GM18498 (cell line): Measurements from ENCODE around the gene MMP25.
"Not testable (repeated sequence)": the region's sequence is repeated elsewhere in the genome, so short reads cannot be mapped to it uniquely, and the experiment has no call there.

Source experiments
- ATAC-seq: cut with Tn5 transposase; IDR thresholded peaks from one replicate; pipeline ENCODE4 v1.9.1; 2021; ENCODE audit warnings: mild to moderate bottlenecking, moderate library complexity; ENCODE audit not compliant: unreplicated experiment

MMP25 gene

GRCh38 chr16:3071655-3072054, 25.3 kb downstream of the MMP25 start:
- no peak for ATAC-seq

- ATAC-seq, result not testable (repeated sequence)
These were observed 25.8 kb downstream of the MMP25 start for GRCh38 chr16:3072148-3072547.

DNA sequence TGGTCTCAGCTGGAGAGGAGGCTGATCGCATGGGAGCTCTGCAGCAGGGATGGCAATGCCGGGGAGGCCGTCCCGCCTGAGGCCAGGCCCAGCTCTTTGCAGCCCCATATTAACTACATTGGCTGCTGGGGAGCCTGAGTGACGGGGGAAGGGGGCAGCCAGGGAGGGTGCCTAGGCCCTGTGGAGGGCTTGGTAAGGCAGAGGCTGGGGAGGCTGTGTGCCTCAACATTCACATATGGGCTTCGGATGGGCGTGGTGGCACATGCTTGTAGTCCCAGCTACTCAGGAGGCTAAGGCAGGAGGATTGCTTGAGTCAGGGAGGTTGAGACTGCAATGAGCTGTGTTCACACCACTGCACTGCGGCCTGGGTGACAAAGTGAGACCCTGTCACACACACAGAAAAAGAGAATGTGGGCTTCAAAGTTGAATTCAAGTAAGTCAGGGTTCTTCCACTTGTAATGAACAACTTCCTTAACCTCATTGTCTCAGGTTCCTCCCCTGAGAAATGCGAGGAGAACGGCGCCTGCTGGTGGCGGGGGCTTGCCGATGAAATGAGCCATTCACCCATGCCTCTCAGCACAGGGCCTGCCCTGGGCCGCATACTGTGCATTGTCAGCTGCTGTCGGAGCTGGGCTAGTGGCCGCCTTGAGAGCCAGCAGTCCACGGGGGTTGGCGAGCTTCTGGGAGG, 26.4 kb downstream of the MMP25 start:
- ATAC-seq, result not testable (repeated sequence)

- ATAC-seq, result no peak
These were observed 27.1 kb downstream of the MMP25 start for GRCh38 chr16:3073448-3073847.

GRCh38 chr16:3074860-3075522, 28.6 kb downstream of the MMP25 start:
- ATAC-seq, result peak; percentile 84

DNA sequence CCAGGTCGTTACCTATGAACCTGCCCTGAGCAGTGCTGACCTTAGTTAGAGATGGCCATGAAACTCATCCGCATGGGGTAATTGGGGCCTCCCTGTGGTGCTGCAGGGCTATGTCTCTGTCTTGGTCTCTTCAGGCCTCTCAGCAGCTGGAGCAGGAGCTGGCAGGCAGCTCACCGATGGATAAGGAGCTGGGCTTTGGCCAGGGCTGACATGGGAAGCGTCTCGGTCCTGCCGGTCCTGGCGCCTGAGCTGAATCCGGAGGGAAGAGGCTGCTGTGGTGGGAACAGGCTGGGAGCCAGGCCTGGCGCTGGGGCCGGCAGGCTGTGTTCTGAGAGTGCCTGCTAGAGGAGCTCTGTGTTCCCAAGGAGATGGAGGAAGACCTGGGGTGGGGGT, 29.2 kb downstream of the MMP25 start:
- peak; percentile 4 for ATAC-seq

DNA sequence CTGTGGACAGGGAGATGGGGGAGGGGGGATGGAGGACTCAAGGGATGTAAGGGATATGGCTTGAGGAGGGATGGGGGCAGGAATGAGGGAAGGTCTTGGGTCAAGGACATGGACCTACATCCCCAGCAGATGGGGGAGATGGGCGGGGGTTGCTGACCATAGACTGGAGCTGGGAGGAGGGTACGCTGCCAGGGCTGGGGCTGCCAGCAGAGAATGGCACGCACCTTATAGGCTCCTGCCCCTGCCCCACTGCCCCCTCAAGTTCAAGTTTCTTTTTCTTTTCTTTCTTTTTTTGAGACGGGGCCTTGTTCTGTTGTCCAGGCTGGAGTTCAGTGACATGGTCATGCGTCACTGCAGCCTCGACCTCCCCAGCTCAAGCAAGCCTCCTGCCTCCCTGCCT, 29.6 kb downstream of the MMP25 start:
- ATAC-seq, result not testable (repeated sequence)

GRCh38 chr16:3076577-3076976, 30.2 kb downstream of the MMP25 start:
- ATAC-seq, result no peak

DNA sequence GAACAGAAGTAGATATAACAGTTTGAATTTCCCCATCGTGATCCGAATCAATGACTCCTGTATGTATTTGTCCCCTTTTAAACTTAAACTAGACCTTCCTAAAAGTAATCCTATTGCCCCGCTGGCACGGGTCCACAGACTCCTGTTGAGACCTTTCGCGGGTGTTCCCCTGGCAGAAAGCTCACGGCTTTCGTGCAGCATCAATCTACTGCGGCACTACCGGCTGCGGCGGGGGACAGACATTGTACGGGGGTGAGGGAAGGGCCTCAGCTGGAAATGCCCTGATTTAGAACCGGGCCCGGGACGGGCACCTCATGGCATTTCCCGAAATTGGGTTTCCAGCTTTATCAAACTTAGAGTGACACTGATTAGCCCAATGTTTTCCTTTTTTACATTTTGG, 33.7 kb downstream of the MMP25 start:
- ATAC-seq, result no peak

DNA sequence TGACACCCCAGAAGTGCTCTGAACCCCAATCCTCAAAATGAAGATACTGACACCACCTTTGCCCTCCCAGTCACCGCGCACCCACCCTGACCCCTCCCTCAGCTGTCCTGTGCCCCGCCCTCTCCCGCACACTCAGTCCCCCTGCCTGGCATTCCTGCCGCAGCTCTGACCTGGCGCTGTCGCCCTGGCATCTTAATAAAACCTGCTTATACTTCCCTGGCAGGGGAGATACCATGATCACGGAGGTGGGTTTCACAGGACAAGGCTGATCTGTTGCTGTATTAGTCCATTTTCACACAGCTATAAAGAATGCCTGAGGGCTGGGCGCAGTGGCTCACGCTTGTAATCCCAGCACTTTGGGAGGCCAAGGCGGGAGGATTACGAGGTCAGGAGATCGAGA, 35.6 kb downstream of the MMP25 start:
- not testable (repeated sequence) for ATAC-seq

- not testable (repeated sequence) for ATAC-seq
These were observed 37.0 kb downstream of the MMP25 start for GRCh38 chr16:3083408-3083807.

- ATAC-seq, result no peak
These were observed 38.1 kb downstream of the MMP25 start for GRCh38 chr16:3084491-3084890.

DNA sequence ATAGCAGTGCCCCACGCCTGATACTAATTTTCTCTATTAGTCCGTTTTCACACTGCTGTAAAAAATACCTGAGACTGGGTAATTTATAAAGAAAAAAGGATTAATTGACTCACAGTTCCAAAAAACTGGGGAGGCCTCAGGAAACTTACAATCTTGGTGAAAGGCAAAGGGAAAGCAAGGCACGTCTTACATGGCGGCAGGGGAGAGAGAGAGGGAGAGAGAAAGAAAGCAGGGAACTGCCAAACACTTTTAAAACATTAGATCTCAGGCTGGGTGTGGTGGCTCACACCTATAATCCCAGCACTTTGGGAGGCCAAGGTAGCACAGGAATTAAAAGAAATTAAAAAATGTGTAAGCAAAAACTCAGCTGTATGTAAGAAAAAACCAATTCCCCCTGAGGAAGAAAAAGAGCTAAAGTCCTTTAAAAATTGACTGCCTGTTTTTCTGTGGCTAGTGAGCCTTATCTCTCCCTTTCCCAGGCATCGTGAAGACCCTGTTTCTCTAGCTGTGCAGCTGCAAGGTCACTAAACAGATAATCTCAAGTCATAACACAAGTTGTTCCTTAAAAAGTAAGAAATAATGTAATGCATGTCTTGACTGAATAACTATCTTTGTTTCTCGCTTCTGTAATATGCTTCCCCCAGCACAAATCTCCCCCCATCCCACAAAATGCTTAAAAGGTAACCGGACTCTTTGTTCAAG, 38.8 kb downstream of the MMP25 start:
- ATAC-seq, result no peak

DNA sequence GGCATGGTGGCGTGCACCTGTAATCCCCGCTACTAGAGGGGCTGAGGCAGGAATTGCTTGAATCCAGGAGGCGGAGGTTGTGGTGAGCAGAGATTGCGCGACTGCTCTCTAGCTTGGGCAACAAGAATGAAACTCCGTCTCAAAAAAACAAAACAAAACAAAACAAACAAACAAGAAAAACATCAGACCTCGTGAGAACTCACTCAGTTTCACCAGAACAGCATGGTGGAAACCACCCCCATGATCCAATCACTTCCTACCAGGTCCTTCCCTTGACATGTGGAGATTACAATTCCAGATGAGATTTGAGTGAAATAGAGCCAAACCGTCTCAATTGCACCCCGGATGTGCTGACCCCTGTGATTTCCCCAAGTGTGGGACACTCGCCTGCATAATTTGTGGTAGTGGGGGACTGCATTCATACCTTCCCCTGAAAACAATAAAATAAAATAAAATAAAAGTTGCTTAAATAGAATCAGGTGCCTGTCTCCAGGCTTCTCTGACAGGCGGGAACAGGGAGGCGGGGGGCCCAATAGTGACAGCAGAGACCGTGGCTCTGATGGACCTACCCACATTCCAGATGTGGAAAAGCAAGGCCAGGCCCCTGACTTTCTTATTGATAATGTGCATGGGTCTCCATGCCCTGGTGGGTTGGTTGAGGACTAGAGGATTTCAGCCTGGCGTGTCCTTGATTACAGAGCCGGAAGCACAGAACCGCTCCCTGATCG, 39.7 kb downstream of the MMP25 start:
- ATAC-seq, result no peak

DNA sequence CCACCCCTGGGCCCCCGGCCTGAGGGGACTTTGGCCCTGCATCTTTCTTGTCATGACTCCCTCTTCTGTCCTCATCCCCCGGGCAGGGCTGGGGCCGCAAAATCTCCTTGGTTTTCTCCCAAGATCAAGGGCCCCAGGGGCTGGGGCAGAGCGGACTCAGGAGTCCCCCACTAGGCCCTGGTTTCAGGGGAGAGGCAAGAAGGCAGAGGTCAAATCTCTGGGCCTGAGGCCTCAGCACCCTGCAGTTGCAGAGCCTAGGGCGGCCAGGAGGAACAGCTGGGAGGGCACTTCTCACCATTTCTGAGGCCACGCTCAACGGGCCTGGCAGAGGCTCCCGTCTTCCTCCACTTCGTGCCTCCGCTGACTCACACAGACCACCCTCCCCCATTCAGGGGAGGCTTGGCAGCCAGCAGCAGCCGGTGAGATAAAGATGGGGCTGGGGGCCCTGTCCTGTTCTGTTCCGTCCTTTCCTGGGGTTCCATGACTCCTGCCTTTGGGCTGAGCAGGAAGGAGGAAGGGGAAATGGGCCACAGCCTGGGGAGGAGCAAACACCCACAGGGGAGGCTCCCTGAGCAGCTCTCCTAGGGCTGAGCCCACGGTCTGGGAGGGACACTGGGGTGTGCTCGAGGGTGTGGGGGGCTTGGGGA, 40.4 kb downstream of the MMP25 start:
- ATAC-seq, result no peak

DNA sequence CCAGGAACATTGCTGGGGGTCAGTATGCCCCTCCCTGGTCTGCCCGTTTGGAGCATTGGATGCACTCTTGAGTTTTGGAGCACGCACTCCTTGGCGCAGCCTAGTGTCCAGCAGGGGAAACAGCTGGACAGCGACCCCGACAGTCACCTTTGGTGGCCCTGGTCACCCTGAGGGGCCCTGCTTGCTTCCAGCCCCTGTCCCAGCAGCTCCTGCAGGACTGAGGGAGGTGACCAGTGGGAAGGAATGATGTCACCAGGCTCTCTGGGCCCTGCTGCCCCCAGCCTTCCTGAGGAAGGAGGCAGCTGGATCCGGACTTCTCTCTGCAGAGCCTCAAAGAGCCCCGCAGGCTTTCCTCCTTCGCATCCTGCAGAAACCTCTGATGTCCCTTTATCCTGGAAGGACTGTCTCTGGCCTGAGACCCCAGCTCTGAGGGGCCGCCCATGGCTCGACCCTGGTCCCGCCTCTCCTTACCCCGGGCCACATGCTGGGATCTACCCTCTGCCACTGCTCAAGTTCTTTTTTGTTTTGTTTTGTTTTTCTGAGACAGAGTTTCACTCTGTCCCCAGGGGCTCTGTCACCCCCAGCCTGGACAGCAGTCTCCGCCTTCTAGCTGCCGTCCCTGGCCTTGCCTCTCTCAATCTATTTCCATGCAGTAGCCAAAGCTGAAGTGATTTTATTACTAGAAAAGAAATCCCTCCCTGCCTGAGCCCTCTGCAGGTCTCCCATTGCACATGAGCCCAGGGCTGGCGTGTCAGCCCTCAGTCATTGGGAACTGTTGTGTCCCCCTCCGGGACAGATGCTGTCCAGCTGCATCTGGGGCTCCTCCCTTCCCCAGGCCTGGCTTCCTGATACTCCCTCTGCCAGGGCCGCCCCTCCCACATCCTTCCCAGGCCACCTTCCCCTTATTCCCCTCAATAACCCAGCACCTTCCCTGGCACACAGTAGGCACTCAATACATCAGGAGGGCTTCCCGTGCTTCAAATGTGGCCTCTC, 41.2 kb downstream of the MMP25 start:
- no peak for ATAC-seq

DNA sequence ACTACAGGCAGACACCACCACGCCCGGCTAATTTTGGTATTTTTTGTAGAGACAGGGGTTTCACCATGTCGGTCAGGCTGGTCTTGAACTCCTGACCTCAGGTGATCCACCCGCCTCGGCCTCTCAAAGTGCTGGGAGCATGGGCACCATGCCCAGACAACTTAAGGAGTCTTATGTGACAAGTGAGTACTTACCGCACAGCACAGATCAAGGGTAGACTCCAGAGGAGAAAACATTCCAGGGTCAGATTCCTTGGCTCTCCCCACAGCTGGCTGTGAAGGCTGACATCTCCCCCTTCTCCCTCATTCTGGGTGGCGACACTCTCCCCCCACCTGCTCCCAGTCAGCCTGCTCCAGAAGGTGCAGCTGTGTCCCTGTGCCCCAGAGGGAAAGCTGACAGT, 42.1 kb downstream of the MMP25 start:
- ATAC-seq, result no peak

GRCh38 chr16:3088925-3089716, 42.8 kb downstream of the MMP25 start:
- ATAC-seq, result no peak
